ENCODE data around the gene GATAD2B.

DNA sequence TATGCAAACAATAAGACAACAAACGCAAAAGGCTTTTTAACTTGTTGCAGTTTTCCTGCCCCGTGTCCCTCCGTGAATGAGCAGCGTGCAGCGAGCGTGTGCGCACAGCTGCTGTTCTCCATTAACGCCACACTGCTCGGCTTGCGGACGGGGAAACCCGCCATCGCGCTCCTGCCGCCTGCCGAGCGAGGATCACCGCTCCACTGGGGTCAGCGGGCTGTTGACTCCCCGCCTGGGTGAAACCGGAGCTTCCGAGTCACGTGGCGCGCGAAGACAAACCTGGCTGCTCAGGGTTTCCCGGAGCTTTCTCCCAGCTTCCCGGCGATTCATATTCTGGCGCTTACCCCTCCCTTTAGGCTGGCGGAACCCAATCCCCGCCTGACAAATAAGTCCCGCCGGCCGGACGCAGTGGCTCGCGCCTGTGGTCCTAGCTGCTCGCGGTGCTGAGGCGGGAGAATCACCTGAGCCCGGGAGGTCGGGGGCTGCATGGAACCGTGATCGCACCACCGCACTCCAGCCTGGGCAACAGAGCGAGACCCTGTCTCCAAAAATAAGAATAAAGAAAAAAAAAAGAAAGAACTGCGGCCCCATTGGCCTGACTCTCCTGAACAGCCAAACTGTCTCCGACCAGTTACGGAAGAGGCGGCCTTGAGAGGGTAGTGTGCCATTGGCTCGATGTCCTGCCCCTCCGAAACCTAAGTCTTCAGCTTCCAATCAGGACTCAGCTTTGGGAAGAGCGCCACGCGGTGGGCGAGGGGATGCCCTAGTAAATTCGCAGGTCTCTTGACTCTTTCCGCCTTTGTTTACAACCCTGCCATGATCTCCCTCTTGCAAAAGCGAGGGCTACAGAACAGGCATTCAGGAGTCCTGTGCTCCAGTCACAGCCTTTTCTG lies 44.6 kb upstream of the GATAD2B start, which contains the start of gene CREB3L4:
- TF ChIP-seq, protein P1, sequence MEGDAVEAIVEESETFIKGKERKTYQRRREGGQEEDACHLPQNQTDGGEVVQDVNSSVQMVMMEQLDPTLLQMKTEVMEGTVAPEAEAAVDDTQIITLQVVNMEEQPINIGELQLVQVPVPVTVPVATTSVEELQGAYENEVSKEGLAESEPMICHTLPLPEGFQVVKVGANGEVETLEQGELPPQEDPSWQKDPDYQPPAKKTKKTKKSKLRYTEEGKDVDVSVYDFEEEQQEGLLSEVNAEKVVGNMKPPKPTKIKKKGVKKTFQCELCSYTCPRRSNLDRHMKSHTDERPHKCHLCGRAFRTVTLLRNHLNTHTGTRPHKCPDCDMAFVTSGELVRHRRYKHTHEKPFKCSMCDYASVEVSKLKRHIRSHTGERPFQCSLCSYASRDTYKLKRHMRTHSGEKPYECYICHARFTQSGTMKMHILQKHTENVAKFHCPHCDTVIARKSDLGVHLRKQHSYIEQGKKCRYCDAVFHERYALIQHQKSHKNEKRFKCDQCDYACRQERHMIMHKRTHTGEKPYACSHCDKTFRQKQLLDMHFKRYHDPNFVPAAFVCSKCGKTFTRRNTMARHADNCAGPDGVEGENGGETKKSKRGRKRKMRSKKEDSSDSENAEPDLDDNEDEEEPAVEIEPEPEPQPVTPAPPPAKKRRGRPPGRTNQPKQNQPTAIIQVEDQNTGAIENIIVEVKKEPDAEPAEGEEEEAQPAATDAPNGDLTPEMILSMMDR (IDR thresholded peaks at IDR 0.05), result peak in 3 of 6 experiments; percentile 16 to 33 (median 30)
- TF ChIP-seq POLR2A (IDR thresholded peaks at IDR 0.05), result peak; percentile 86 to 96

All from thyroid gland (tissue), 4 donors.